CD4-positive, alpha-beta T cell (primary cell): ENCODE data around the gene ACADVL. TPM values are rescaled to one million over a fixed set of nuclear protein-coding genes. Genes with fewer than 3 reads are reported as not detected.
A peak's percentile ranks its signal among the peaks of the same experiment; 100 is the strongest.

Source experiments
- ATAC-seq: fragments of 200-7000 bp; cut with Tn5 transposase; one replicate; pipeline ENCODE4 v1.10.0; 2022; ENCODE audit warnings: mild to moderate bottlenecking; ENCODE audit not compliant: poor library complexity
- CTCF ChIA-PET: fragments of 350-600 bp; sonication (Branson Sonifier 250); formaldehyde crosslinking; loops from one replicate; lab custom pipeline; 2021; ENCODE audit warnings: antibody characterized with exemption, inconsistent platforms; lab: Charles Lee
- POLR2A ChIA-PET: fragments of 350-600 bp; sonication (Branson Sonifier 250); formaldehyde crosslinking; loops from one replicate; lab custom pipeline; 2021; ENCODE audit warnings: antibody characterized with exemption, inconsistent platforms; lab: Charles Lee
- DNase-seq, 14 experiments: peaks; one replicate each; pipeline ENCODE4 v3.0.0-alpha.2; 2013 to 2020; ENCODE audit warnings: mixed read lengths in 2 of 14
- H3K27ac ChIP-seq, 2 donors: one replicate each; pipeline versions ENCODE4 v1.5.1 to v1.7.0; 2013; ENCODE audit warnings: low read length in 2 of 2, low read depth in 1 of 2, mild to moderate bottlenecking in 1 of 2
- H3K27me3 ChIP-seq, 2 experiments: 1 replicate in 1 of 2; 2 replicates in 1 of 2; pipeline versions ENCODE4 v1.6.1 to v1.7.0; 2013; ENCODE audit warnings: low read length in 2 of 2, control low read depth in 1 of 2, mild to moderate bottlenecking in 1 of 2, moderate library complexity in 1 of 2; ENCODE audit not compliant: insufficient read depth in 2 of 2, control insufficient read depth in 1 of 2
- H3K36me3 ChIP-seq: one replicate; pipeline ENCODE4 v1.6.1; 2013; ENCODE audit warnings: low read length, control low read depth; ENCODE audit not compliant: insufficient read depth
- H3K4me1 ChIP-seq: one replicate; pipeline ENCODE4 v1.6.1; 2013; ENCODE audit warnings: low read length, control low read depth; ENCODE audit not compliant: insufficient read depth
- H3K4me3 ChIP-seq: one replicate; pipeline ENCODE4 v1.5.1; 2013; ENCODE audit warnings: mild to moderate bottlenecking, low read length, moderate library complexity
- H3K9me3 ChIP-seq, 2 experiments: 1 replicate in 1 of 2; 2 replicates in 1 of 2; pipeline versions ENCODE4 v1.6.1 to v1.7.0; 2013; ENCODE audit warnings: low read length in 2 of 2, mild to moderate bottlenecking in 2 of 2, control low read depth in 1 of 2, moderate library complexity in 1 of 2; ENCODE audit not compliant: control insufficient read depth in 1 of 2, insufficient read depth in 1 of 2
- H3K27ac Mint-ChIP-seq: one replicate; pipeline ENCODE4 v1.8.0; 2020; ENCODE audit warnings: mixed read lengths
- H3K27me3 Mint-ChIP-seq: one replicate; pipeline ENCODE4 v1.8.0; 2021; ENCODE audit warnings: mixed read lengths
- H3K36me3 Mint-ChIP-seq: one replicate; pipeline ENCODE4 v1.8.0; 2021; ENCODE audit warnings: low read depth, mixed read lengths
- H3K4me1 Mint-ChIP-seq: one replicate; pipeline ENCODE4 v1.8.0; 2021; ENCODE audit warnings: low read depth, mixed read lengths
- H3K4me3 Mint-ChIP-seq: one replicate; pipeline ENCODE4 v1.8.0; 2020; ENCODE audit warnings: mild to moderate bottlenecking, mixed read lengths
- H3K9me3 Mint-ChIP-seq: one replicate; pipeline ENCODE4 v1.8.0; 2020; ENCODE audit warnings: mixed read lengths
- CTCF ChIP-seq: fragments of 200-600 bp; IDR thresholded peaks from one replicate; pipeline ENCODE4 v1.8.0; 2022; ENCODE audit warnings: antibody characterized with exemption, mild to moderate bottlenecking
- intact Hi-C, 2 experiments: fragments of 100-400 bp; cut with DNase I in 1 of 2; cut with micrococcal nuclease in 1 of 2; formaldehyde crosslinking; loops; one replicate each; pipeline versions ENCODE4 v1.15.1 to v1.9.0; 2023 to 2025; cut with DNase I, micrococcal nuclease
- total RNA-seq, 174 experiments: library from RNA in 2 of 174; stranded (reverse) in 2 of 174; gene quantifications; one replicate each; pipeline ENCODE4 v1.2.3 and lab custom pipeline; 2021 to 2026

The ACADVL gene
- total RNA-seq, 2 experiments from 2014 or later = 237 to 257 TPM

DNA sequence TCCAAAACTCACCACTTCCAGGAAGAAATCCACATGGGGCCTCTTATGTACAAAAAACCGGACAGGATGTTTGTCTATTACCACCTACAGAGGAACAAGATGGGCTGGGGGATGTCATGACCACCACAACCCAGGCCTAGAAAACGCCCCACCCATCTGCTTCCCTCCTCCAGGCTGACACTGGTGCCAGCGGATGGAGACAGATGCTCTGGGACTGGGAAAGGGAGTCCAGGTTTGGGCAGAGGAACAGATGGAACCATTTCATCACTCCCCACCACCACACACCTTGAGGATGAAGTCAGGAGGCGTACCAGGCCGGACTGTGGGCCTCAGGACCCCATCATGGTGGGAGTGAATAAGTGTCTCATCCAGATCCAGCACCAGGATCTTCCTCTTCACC is 27.0 kb downstream of the ACADVL start:
- Mint-ChIP-seq H3K27me3 (peaks cover 4% of the 10 kb centered on the region), H3K4me1 (peaks cover 42% of the 10 kb centered on the region), H3K9me3 (no peaks in the 10 kb centered on the region), H3K4me3 (peak overlapping the region; percentile 36), H3K27ac (peak overlapping the region; percentile 54), H3K36me3 (peaks cover 41% of the 10 kb centered on the region)
- Histone ChIP-seq H3K27ac (no peak overlapping the region), H3K4me3 (no peak overlapping the region), H3K36me3 (peaks cover 32% of the 10 kb centered on the region), H3K9me3 (no peaks in the 10 kb centered on the region), H3K4me1 (peaks cover 34% of the 10 kb centered on the region), H3K27me3 (no peaks in the 10 kb centered on the region)
- TF ChIP-seq CTCF = no peak
- POLR2A ChIA-PET = no interaction called here
- DNase-seq = no peak
- ATAC-seq = no peak
- intact Hi-C loops = no loop called here
- CTCF ChIA-PET = no interaction called here

- peaks cover 45% of the 10 kb centered on the region for H3K4me1 Mint-ChIP-seq
- Histone ChIP-seq H3K4me3 (no peak overlapping the region), H3K4me1 (peaks cover 36% of the 10 kb centered on the region), H3K27me3 (no peaks in the 10 kb centered on the region), H3K9me3 (no peaks in the 10 kb centered on the region), H3K36me3 (peaks cover 31% of the 10 kb centered on the region), H3K27ac (no peak overlapping the region)
- H3K9me3 Mint-ChIP-seq = no peaks in the 10 kb centered on the region
- peaks cover 45% of the 10 kb centered on the region for H3K36me3 Mint-ChIP-seq
- intact Hi-C loops = no loop called here
- TF ChIP-seq CTCF = no peak
- H3K4me3 Mint-ChIP-seq = peak overlapping the region; percentile 94
- DNase-seq (peak in 1 of 14 experiments; percentile 11), ATAC-seq (no peak)
- POLR2A ChIA-PET = interaction anchor here (0.5 to 3.4 kb wide), 3 partner anchors 8 to 379 kb away, joined by 3 to 54 read pairs (median 4); partner anchors contain the start of genes GABARAP, PHF23 and SAT2
- CTCF ChIA-PET = interaction anchor here (0.7 to 1.6 kb wide), 3 partner anchors 21 to 47 kb away, joined by 3 to 4 read pairs (median 4); no protein-coding TSS in a partner anchor
- H3K27me3 Mint-ChIP-seq = no peaks in the 10 kb centered on the region
- peak overlapping the region; percentile 100 for H3K27ac Mint-ChIP-seq
These were observed 29.1 kb downstream of the ACADVL start for GRCh38 chr17:7248796-7249195.

DNA sequence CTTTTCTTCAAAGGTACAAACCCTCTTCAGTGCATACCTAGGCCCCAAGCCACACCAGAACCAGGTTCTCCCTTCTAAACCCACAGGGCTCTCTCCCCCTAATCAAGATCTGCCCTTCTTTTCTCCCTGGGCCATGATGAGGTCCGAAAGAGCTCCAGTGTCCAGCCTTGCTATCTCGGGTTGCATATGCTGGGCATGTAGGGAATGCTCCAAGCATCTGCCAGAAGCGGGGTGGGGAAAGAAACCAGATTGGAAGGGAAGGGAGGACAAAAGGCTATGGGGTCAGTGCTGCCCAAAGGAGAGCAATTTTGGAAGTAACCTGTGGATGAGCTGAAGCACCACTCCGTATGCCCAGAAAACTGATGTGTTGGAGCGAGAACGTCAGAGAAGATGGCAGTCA is 29.5 kb downstream of the ACADVL start:
- Mint-ChIP-seq H3K27ac (peak overlapping the region; percentile 100), H3K4me1 (peaks cover 45% of the 10 kb centered on the region), H3K4me3 (peak overlapping the region; percentile 94), H3K9me3 (no peaks in the 10 kb centered on the region), H3K36me3 (peaks cover 49% of the 10 kb centered on the region), H3K27me3 (no peaks in the 10 kb centered on the region)
- H3K4me1 ChIP-seq = peaks cover 36% of the 10 kb centered on the region
- ChIA-PET POLR2A (interaction anchor here (1.2 to 3.4 kb wide), 3 partner anchors 9 to 379 kb away, joined by 3 to 54 read pairs (median 4); partner anchors contain the start of genes DVL2, GABARAP, PHF23 and SAT2), CTCF (interaction anchor here (1.2 to 1.6 kb wide), 2 partner anchors 29 to 47 kb away, joined by 3 to 4 read pairs; no protein-coding TSS in a partner anchor)
- no peaks in the 10 kb centered on the region for H3K27me3 ChIP-seq
- intact Hi-C loops = no loop called here
- H3K36me3 ChIP-seq = peaks cover 27% of the 10 kb centered on the region
- no peak overlapping the region for H3K4me3 ChIP-seq
- ATAC-seq = no peak
- H3K27ac ChIP-seq = no peak overlapping the region
- no peak for TF ChIP-seq CTCF
- H3K9me3 ChIP-seq = no peaks in the 10 kb centered on the region
- peak in 1 of 14 experiments; percentile 9 for DNase-seq
